ENCODE measurements around the gene NRXN3.
"Not testable (repeated sequence)": the region's sequence is repeated elsewhere in the genome, so short reads cannot be mapped to it uniquely, and the experiment has no call there.

DNA sequence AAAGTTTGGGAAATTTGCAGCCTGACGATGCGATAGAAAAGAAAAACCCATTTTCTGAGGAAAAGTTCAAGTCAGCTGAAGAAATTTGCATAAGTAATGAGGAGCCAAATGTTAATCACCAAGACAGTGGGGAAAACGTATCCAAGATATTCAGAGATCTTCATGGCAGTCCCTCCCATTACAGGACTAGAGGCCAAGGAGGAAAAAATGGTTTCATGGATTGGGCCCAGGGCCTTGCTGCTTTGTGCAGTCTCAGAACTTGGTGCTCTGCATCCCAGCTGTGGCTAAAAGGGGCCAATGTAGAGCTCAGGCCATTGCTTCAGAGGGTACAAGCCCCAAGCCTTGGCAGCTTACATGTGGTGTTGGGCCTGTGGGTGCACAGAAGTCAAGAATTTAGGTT, 403.6 kb downstream of the NRXN3 start:
- TF ChIP-seq CTCF, POLR2A (IDR thresholded peaks at IDR 0.05): not testable (repeated sequence)

All from heart left ventricle (tissue), 13 donors.